HG02763 (cell line): ENCODE measurements around the gene TSPO.

Experiments
- ATAC-seq: cut with Tn5 transposase; IDR thresholded peaks from one replicate; pipeline ENCODE4 v1.9.1; 2021; ENCODE audit warnings: mild to moderate bottlenecking, moderate library complexity; ENCODE audit not compliant: unreplicated experiment

Gene TSPO

DNA sequence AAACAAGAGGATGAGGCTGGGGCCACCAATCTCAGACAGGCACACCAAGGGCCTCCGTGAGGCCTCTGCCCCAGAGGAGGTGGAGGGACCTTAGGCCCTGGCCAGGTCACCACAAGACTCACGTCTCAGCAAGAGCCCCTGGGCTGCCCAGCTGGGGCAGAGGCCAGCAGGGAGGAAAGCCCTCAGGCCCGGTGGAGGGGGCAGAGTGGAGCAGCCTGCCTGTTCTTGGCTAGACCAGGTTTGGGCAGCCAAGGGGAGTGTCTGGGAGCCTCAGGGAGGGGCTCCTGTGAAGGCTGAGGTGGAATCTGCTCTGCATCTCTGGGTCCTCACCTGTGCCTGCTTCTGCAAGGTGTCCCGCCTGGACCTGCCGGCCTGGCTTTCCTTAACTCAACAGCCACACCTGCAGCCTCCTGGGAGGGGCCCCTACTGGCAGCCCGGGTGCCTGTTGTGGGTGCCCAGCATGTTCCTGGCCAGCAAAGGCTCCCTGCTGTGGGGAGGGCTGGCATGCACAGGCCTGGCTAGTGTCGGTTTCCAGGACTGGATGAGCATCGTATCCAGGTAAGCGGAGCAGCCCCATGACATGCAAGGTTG, 23.7 kb downstream of the TSPO start:
- no peak for ATAC-seq

DNA sequence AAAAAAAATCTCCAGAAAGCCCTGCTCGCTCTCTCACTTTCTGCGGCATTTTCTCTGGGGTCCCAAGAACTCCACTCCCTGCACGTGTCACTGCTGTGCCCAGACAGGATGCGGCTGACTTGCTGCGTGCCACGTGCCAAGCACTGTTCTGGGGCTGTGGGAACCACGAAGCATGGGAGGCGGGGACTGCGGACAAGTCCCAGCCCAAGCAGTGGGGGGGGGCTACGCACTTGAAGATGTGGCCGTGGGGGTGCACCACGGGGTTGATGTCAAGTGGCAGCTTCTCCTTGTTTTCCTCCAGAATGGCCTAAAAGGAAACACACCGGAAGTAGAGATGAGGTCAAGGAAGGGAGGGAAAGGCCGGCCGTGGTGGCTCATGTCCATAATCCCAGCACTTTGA, 24.7 kb downstream of the TSPO start:
- ATAC-seq = no peak

DNA sequence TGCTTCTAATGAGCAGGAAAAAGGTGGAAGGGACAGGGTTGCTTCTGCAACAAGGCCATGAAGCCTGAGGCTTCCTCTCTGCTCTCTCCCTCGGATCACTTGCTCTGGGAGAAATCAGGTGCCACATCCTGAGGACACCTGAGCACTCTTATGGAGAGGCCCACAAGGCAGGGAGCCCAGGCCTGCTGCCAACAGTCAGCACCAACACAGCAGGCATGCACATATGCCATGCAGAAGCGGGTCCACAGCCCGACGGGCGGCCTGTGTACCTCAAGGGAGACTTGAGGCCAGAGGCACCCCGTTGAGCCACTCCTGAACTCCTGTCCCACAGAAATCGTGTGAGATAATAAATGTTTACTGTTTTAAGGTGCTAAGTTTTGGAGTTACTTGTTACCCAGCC, 26.1 kb downstream of the TSPO start:
- ATAC-seq = no peak

DNA sequence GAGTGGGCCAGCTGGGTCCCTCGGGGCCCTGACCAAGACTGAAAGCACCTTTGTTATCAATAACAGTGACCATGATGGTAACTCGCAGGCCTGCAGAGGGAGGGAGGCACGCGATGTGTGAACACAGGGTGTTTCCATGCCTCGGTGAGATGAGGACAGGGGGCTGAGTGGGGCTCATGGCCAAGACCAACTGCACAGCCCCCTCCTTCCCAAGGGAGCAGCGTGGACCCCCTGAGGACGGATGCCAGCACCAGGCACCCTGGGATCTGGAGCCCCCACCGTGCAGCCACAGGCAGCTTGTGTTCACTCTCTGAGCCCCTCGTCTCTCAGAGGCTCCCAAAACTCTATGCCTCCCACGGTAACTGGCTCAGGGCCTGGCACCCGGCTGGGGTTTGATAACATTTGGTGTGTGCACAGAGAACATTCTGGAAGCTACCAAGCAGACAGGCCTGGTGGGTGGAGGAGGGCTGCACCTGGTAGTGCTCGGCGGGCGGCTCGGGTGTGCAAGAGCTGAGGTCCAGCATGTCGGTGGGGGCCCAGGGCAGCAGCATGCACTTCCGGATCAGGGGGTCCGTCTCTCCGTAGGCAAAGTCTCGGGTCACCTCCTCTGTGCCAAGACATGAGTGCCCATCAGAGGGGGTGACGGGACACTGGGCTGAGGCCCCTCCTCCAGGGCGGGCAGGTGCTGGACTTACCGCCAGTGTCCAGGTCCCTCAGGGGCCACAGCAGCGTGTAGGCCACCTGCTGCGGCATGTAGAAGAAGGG, 28.0 kb downstream of the TSPO start:
- no peak for ATAC-seq

DNA sequence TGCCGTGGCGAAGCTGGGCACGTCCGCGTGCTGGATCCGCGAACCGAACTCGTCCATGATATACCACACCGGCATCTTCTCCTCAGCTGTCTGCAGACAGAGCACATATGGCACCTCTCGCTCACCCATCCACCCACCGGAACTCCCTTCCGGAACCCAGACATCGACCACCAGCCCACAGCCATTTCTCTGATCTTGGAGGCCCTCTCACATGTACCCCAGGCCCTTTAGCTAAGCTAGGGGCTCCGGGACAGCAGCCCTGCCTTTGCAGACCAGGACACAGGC, 28.5 kb downstream of the TSPO start:
- ATAC-seq = no peak

DNA sequence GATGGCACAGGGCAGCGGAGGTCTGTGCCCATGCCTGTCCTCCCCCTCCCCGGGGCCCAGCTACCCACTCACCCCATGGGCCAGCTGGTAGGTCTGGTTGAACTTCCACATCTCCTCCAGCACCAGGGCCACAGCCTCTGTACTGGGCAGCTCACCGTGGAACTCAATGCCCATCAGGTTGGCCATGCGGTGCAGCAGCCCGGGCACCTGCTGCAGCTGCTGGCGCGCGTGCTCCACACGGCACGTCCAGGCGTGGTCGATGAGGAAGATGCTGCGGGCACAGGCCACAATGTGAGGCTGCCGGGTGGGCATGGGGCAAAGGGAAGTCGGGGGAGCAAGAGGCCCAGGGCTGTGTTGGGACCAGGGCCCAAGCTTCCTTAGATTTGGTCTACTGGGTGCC, 29.3 kb downstream of the TSPO start:
- no peak for ATAC-seq

DNA sequence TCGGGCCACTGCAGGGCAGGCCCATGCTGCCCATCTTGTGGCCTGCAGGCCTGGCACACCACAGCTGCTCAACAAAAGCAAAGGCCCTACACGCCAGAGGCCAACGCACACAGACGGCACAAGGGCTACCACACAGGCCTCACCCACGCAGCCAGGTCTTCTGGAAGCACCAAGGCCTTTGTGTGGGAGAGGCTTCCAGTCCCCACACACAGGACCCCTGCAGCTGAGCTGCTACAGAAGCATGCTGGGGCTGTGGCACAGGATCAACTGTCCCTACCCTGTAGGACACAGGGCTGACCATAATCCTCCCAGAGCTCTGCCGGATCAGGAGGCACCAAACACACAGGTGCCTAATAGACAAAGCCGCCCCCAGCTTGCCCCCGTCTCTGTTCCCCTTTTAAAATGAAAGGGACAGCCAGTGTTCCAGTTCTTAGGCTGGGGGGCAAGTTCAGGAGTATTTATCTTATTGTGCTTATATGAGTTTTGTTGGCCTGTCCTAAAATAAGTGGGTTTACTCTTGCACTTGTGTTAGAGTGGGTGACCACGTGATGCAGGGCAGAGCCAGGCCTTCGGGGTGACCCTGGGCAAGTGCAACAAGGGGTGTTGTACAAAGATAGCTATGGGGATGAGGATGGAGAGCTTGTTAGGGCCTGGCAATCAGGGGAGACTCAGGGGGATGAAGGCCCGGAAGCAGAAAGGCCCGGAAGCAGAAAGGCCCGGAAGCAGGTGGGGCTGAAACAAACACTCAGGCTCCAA, 30.1 kb downstream of the TSPO start:
- ATAC-seq = no peak

DNA sequence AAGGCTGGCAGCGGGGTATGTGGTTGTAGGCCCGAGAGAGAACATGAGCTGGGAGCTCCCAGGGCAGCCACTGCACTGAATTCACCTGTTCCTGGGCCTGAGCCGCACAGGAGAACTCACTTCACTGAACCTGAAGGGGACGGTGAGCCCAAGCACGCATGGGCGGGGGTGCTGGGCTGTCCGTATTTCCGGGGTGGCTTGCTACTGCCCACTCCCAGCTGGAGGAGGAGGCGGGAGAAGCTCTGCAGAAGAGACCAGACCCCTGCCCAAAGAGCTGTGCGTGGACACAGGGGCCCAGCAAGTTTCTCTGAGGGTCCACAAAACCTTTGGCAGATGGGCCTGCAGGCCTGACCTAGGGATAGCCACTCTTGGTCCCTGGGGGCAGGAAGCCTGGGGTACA, 30.8 kb downstream of the TSPO start:
- no peak for ATAC-seq

DNA sequence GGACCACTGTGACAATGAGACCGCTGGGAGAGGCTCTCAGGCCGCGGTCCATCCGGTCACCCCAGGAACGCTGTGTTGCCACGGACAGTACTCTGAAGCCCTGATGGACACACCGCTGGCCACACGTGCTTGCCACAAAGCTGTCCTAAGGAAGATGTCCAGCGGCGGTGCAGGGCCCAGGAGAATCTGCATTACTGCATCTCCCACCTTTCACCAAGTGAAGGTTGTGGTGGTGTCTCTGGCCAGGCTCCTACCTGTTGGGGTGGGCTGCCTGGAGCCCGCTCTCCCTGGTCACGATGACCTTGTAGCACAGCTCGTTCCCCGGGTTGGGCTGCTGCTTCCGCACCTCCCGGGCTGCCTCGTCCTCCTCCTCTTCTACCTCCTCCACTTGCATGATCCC, 31.4 kb downstream of the TSPO start:
- no peak for ATAC-seq

DNA sequence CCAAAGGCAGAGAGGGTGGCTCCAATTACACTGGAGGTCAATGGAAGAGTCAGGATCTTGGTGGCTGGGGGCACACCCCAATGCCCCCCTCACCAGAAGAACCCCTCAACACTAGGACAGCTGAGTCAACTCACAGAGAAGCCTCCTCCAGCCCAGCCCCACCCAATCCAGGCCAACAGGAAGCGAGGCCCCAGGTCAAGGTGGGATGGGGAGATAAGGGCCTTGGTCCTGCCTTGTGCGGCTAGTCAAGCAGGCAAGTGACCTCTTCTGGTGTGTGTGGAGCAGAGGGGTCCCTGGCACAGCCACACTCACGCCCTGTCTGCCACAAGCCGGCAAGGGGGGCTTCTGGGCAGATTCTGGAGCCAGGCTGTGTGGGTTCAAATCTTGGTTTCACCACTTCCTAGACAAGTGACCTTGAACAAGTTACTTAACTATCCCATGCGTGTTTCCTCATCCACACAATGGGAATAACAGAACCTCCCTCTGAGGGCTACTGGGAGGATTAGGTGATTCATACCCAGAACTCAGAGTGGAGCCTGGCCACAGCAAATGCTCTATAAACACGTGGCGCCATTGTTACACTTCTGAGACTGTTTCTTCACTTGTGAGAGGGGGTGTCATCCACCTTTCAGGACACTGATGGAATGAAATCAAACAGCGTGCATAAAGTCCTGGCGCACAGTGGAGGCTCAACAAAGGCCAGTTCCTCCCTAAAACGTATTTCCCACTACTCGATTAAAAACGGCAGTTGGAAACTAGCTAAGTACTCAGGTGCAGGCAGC, 32.3 kb downstream of the TSPO start:
- ATAC-seq = no peak

DNA sequence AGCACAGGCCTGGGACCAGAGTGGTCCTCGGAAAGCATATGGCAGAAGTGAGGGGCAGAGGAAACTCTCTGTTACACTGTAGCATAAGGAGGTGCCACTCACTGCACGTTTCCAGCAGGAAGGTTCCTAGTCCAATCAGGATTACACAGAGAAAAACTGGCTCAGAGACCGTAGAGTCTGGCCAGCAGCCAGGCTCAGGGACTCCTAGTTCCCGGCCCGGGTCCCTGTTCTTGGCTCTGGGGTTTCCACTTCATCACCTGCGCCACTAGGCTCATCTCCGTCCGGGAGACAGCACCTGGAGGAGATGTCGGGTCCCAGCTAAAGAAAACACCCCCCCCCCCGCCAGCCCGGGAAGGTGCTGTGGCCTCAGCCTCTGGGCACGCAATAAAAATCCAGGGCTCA, 34.5 kb downstream of the TSPO start:
- ATAC-seq = no peak

DNA sequence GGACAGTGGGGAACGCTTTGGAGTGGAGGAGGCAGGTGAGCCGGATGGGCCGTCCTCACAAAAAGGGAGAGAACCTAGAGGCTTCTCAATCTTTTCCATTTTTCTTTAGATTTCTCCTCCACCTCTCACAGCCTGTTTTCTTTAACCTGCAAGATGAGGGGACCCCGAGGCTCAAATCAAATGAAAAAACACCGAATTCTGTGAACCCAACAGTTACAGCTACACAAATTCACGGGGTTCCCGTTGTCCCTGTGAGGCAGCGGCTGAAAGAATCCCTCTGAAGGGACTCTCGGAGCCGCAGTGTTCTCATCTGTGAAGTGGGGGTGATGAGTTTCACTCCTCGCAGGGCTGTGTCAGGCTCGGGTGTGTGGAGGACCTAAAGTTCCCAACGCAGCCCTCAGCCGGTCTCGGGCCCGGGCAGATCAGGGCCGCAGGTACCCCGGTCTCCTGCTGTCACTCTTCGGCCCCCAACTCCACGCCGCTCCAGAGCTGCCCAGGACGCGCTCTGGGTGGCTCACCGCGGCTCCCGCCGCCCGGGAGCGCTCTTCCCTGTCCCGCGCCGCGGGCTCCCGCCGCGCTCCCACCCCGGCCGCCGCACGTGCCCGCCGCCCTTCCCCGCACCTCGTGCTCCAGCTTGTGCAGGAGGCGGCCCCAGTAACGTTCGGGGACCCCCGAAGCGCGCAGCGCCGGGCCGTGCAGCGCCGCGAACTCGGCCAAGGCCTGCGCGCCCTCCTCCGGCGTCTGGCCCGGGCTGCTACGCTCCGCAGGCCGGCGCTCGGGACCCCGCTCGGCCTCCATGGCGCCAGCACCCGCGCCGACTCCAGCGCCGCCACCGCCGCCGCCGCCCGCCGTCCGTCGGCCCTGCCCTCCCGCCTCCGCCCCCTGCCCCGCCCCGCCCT, 35.2 kb downstream of the TSPO start, which contains the start of gene TTLL12:
Gene TTLL12, minus strand, starts transcription at position 863 of the 899 bp plus-strand sequence. Its CDS starts 65 bp downstream, at position 798.
- ATAC-seq = peak; percentile 55

DNA sequence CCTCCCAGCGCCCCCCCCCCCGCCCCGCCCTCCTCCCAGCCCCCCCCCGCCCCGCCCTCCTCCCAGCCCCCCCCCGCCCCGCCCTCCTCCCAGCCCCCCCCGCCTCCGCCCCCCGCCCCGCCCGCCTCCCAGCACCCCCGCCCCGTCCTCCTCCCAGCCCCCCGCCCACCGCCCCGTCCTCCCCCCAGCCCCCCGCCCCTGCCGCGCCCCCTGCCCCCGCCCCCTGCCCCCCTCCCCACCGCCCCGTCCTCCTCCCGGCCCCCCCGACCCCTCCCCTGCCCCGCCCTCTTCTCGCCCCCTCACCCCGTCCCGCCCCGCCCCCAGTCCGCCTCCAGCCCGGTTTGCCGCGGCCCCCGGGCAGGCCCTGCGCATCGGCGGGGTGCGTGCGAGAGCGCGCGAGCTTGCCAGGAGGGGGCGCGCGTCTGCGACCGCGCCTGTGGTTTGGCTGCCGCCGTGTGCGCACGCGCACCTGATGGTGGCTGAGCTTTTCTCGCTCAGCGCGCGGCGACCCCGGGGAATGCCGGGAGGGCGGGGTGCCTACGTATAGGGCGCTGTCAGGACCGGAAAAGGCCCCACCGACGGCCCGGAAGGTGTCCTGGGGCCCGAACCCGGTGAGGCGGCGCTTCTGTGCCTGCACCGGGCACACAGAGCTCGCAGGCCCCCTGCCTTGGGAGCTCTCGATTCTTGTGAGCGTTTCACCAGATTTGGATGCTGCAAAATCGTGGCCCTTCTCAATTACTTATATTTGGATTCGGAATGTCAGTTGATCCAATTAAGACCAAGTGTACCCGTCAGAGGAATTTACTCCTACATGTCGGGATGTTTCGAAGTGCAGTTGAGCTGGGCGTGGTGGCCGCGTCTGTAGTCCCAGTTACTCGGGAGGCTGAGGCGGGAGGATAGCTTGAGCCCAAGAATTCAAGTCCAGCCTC, 36.1 kb downstream of the TSPO start:
- ATAC-seq = peak; percentile 78

DNA sequence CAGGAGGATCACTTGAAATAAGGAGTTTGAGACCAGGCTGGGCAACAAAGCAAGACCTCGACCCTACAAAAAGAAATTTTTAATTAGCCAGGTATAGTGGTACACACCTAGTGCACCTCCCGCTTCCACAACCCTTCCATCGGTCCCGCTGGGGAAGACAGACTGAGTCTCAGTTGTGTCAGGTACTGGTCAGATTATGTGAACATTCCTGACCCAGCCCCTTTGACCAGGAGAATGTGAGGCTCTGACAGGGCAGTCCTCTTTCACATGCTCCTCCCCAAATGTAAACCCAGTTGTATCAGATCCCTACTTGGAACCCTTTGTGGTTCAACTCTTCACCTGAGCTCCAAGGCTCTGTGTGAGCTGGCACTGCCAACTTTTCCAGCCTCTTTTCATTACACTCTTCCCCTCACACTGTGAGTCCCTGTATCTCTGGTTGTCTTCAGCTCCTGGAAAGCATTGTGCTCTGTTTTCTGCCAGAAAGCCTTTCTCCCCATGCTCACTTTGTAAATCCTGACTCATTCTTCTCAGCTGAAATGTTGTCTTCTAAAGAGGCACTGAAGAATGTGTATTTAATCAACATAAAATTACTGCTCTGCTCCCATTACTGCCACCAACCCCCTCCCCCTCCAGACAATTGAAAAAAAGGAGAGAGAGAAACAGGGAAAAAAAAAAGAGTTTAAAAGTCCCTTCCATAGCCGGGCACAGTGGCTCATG, 37.6 kb downstream of the TSPO start:
- no peak for ATAC-seq

DNA sequence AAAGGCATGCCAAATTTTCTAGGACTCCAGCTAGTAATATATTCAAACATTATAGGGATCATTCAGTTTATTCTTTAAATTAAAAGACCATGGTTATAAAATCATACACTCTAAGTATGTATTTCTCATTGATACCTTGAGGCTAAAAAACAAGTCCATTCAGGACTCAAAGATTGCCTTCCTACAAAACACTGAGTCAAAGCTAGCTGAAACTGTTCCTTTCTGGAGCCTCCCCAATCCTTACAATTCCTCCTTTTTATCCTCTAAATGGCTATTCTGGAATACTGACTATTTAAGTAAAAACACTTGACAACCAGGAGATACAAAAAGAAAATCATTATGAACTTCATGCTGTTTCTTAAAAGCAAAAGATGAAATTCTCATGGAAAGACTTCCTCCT, 40.5 kb downstream of the TSPO start:
- no peak for ATAC-seq

DNA sequence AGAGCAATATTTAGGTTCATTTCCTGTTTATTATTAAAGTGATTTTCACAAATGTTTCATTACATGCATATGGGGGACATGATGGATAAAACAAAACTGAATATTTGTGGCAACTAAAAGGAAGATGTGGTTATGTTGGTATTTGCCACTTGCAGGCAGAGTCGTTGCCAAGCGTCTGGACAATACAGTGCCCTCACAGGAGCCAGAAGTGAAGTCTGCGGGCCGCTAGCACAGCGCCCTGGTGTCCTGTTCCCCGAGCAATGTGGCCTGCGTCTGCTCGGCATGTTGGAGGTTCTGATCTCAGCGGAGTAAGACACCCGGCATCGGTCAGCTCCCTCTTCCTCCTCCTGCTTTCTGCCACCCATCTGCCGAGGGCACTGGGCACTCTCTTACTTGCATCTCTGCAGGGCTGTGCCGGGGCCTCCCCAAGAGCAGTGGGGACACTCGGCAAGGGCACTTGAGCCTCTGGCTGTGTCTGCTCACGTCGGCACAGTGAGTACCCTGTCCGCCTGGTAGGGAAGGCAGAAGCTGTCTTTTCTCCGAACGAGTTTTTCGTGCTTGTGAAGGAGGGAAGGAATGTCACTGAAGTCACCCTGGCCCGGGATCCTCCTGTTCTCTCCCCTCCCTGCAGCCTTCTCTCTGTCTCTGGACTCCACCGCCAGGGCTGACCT, 46.0 kb downstream of the TSPO start:
- no peak for ATAC-seq

DNA sequence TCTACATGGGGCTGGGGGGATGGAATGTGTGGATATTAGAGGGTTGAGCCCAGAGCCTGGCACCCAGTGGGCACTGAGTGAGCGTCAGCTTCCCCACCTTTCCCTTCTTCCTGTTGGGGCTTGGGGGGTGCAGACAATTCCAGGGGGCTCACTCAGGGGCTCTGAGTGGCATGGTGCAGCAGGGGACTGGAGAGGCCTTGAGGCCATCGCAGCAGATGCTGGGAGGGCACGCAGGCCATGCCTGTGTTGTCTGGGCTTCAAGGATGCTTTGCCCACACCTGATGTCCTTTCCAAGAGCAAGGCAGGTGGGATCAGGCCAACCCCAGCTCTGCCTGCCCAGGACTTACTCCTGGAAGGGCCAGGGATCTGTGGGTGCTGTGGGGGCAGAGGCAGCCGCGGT, 46.8 kb downstream of the TSPO start:
- no peak for ATAC-seq

DNA sequence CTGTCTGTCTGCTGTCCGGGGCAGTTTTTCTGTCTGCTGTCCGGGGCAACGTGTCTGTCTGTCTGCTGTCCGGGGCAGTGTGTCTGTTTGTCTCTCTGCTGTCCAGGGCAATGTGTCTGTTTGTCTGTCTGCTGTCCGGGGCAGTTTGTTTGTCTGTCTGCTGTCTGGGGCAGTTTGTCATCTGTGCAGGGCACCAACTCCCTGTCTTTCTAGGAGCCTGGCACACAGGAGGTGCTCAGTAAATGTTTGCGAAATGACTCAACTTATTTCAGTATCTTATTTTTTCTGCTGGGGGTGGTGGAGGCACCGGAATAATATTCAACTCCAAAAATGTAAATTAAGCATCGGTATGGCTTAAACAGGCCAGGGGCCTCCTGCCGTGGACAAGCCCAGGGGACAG, 47.6 kb downstream of the TSPO start:
- no peak for ATAC-seq
